Trophoblast cell (in vitro differentiated cells and primary cell): ENCODE measurements around the gene PACSIN3.

Source experiments
- DNase-seq, 2 donors: peaks; one replicate each; pipeline ENCODE4 v3.0.0-alpha.2; 2016
- H2AFZ ChIP-seq: 2 replicates; pipeline ENCODE4 v1.6.1; 2013; ENCODE audit warnings: low read length, moderate library complexity, mild to moderate bottlenecking; ENCODE audit not compliant: insufficient read depth, poor library complexity
- H2AK5ac ChIP-seq: 2 replicates; pipeline ENCODE4 v1.6.1; 2013; ENCODE audit warnings: mild to moderate bottlenecking, low read length
- H2BK120ac ChIP-seq: 2 replicates; pipeline ENCODE4 v1.6.1; 2013; ENCODE audit warnings: low read length, mild to moderate bottlenecking, moderate library complexity; ENCODE audit not compliant: insufficient read depth, poor library complexity
- H2BK12ac ChIP-seq: 2 replicates; pipeline ENCODE4 v1.6.1; 2013; ENCODE audit warnings: mild to moderate bottlenecking, low read length, moderate library complexity
- H2BK5ac ChIP-seq: 2 replicates; pipeline ENCODE4 v1.6.1; 2013; ENCODE audit warnings: low read length, low read depth, moderate library complexity, mild to moderate bottlenecking; ENCODE audit not compliant: poor library complexity
- H3K14ac ChIP-seq: 2 replicates; pipeline ENCODE4 v1.6.1; 2013; ENCODE audit warnings: mild to moderate bottlenecking, low read length
- H3K18ac ChIP-seq: 2 replicates; pipeline ENCODE4 v1.6.1; 2013; ENCODE audit warnings: mild to moderate bottlenecking, low read length
- H3K23ac ChIP-seq: 2 replicates; pipeline ENCODE4 v1.6.1; 2013; ENCODE audit warnings: low read length
- H3K27ac ChIP-seq: 2 replicates; pipeline ENCODE4 v1.5.1; 2013; ENCODE audit warnings: low read depth, mild to moderate bottlenecking, inconsistent platforms, low read length, moderate library complexity
- H3K27me3 ChIP-seq: 2 replicates; pipeline ENCODE4 v1.6.1; 2013; ENCODE audit warnings: inconsistent platforms, mild to moderate bottlenecking, low read length, moderate library complexity; ENCODE audit not compliant: insufficient read depth
- H3K36me3 ChIP-seq, 2 experiments: 1 replicate in 1 of 2; 2 replicates in 1 of 2; pipeline ENCODE4 v1.6.1; 2013; ENCODE audit warnings: low read length in 2 of 2, mild to moderate bottlenecking in 2 of 2, moderate library complexity in 1 of 2; ENCODE audit not compliant: insufficient read depth in 2 of 2, control insufficient read depth in 1 of 2
- H3K4ac ChIP-seq: 2 replicates; pipeline ENCODE4 v1.6.1; 2013; ENCODE audit warnings: low read depth, mild to moderate bottlenecking, low read length, moderate library complexity
- H3K4me1 ChIP-seq, 2 experiments: 1 replicate in 1 of 2; 2 replicates in 1 of 2; pipeline ENCODE4 v1.6.1; 2013; ENCODE audit warnings: low read length in 2 of 2, mild to moderate bottlenecking in 2 of 2, moderate library complexity in 1 of 2; ENCODE audit not compliant: insufficient read depth in 2 of 2, control insufficient read depth in 1 of 2
- H3K4me2 ChIP-seq: 2 replicates; pipeline ENCODE4 v1.6.1; 2013; ENCODE audit warnings: inconsistent platforms, mild to moderate bottlenecking, low read length, moderate library complexity
- H3K4me3 ChIP-seq: 2 replicates; pipeline ENCODE4 v1.5.1; 2013; ENCODE audit warnings: mild to moderate bottlenecking, low read depth, low read length, inconsistent platforms
- H3K79me1 ChIP-seq: one replicate; pipeline ENCODE4 v1.6.1; 2013; ENCODE audit warnings: low read length
- H3K79me2 ChIP-seq: 2 replicates; pipeline ENCODE4 v1.6.1; 2013; ENCODE audit warnings: low read length, mild to moderate bottlenecking; ENCODE audit not compliant: control insufficient read depth, insufficient read depth, poor library complexity
- H3K9ac ChIP-seq: 2 replicates; pipeline ENCODE4 v1.6.1; 2013; ENCODE audit warnings: mild to moderate bottlenecking, low read length
- H3K9me3 ChIP-seq: 2 replicates; pipeline ENCODE4 v1.6.1; 2013; ENCODE audit warnings: low read depth, mild to moderate bottlenecking, control low read depth, inconsistent platforms, low read length; ENCODE audit not compliant: insufficient read depth
- H4K12ac ChIP-seq: 2 replicates; pipeline ENCODE4 v1.6.1; 2013; ENCODE audit warnings: low read depth, mild to moderate bottlenecking, low read length, moderate library complexity
- H4K8ac ChIP-seq: 2 replicates; pipeline ENCODE4 v1.6.1; 2013; ENCODE audit warnings: low read depth, mild to moderate bottlenecking, low read length, moderate library complexity
- H4K91ac ChIP-seq: one replicate; pipeline ENCODE4 v1.6.1; 2013; ENCODE audit warnings: low read depth, mild to moderate bottlenecking, low read length, moderate library complexity
- WGBS: extraction: QIAGEN DNeasy Blood & Tissue Kit; methylation state at CpG from one replicate; pipeline ENCODE4 v1.1.7; 2013; ENCODE audit warnings: missing lambda C conversion rate; ENCODE audit not compliant: insufficient read length, insufficient coverage; ENCODE audit errors: extremely low coverage; 5-methylcytosine and 5-hydroxymethylcytosine counted together

Gene PACSIN3

GRCh38 chr11:47175746-47176327 lies 10.4 kb downstream of the PACSIN3 start:
- Histone ChIP-seq H3K4ac (peak overlapping the region; percentile 100), H3K79me2 (peaks cover 19% of the 10 kb centered on the region)
- peak; percentile 71 to 83 for DNase-seq

GRCh38 chr11:47172740-47173336 lies 13.4 kb downstream of the PACSIN3 start:
- no peaks in the 10 kb centered on the region for H3K27me3 ChIP-seq
- no peak overlapping the region for H3K9ac ChIP-seq
- H3K4me2 ChIP-seq = no peak overlapping the region
- no peak overlapping the region for H3K18ac ChIP-seq
- no peak overlapping the region for H4K12ac ChIP-seq
- H3K23ac ChIP-seq = no peak overlapping the region
- peaks cover 4% of the 10 kb centered on the region for H3K9me3 ChIP-seq
- H3K36me3 ChIP-seq = peaks cover 54 to 55% of the 10 kb centered on the region in 2 experiments
- peaks cover 6 to 8% of the 10 kb centered on the region in 2 experiments for H3K4me1 ChIP-seq
- H4K8ac ChIP-seq = no peak overlapping the region
- DNase-seq = no peak
- H3K79me2 ChIP-seq = peaks cover 19% of the 10 kb centered on the region
- no peak overlapping the region for H2AK5ac ChIP-seq
- peaks cover 11% of the 10 kb centered on the region for H3K79me1 ChIP-seq
- H4K91ac ChIP-seq = no peak overlapping the region
- H2BK5ac ChIP-seq = no peak overlapping the region
- no peak overlapping the region for H3K14ac ChIP-seq
- no peak overlapping the region for H3K27ac ChIP-seq
- no peak overlapping the region for H2AFZ ChIP-seq
- no peak overlapping the region for H2BK120ac ChIP-seq
- H3K4ac ChIP-seq = peak overlapping the region; percentile 88
- H3K4me3 ChIP-seq = no peak overlapping the region
- no peak overlapping the region for H2BK12ac ChIP-seq
- no CpG with 5 or more reads among the region's 6 CpGs for WGBS

More at GRCh38 chr11:47175746-47176327, 10.4 kb downstream of the PACSIN3 start:
- Histone ChIP-seq H2AFZ (peak overlapping the region; percentile 97), H3K36me3 (peaks cover 64 to 66% of the 10 kb centered on the region in 2 experiments), H2BK5ac (peak overlapping the region; percentile 98), H3K4me2 (peak overlapping the region; percentile 68), H3K79me1 (peaks cover 11% of the 10 kb centered on the region), H2BK12ac (peak overlapping the region; percentile 62), H3K4me3 (peak overlapping the region; percentile 90), H3K9ac (peak overlapping the region; percentile 98), H3K18ac (peak overlapping the region; percentile 99), H4K8ac (peak overlapping the region; percentile 99), H3K23ac (no peak overlapping the region), H2AK5ac (peak overlapping the region; percentile 97), H4K12ac (peak overlapping the region; percentile 98), H3K27ac (peak overlapping the region; percentile 84), H3K27me3 (no peaks in the 10 kb centered on the region), H3K4me1 (peaks cover 7 to 8% of the 10 kb centered on the region in 2 experiments), H3K14ac (peak overlapping the region; percentile 96), H2BK120ac (peak overlapping the region; percentile 86), H4K91ac (peak overlapping the region; percentile 97), H3K9me3 (peaks cover 5% of the 10 kb centered on the region)
- WGBS = no CpG with 5 or more reads among the region's 14 CpGs

- peaks cover 2% of the 10 kb centered on the region for H3K9me3 ChIP-seq
- H3K4me2 ChIP-seq = no peak overlapping the region
- no peak overlapping the region for H4K8ac ChIP-seq
- peaks cover 4 to 5% of the 10 kb centered on the region in 2 experiments for H3K4me1 ChIP-seq
- no peak overlapping the region for H3K18ac ChIP-seq
- DNase-seq = no peak
- H3K79me1 ChIP-seq = peaks cover 7% of the 10 kb centered on the region
- no peak overlapping the region for H4K12ac ChIP-seq
- no peak overlapping the region for H2AFZ ChIP-seq
- H3K27ac ChIP-seq = no peak overlapping the region
- peaks cover 58 to 63% of the 10 kb centered on the region in 2 experiments for H3K36me3 ChIP-seq
- no peaks in the 10 kb centered on the region for H3K27me3 ChIP-seq
- peaks cover 19% of the 10 kb centered on the region for H3K79me2 ChIP-seq
- no peak overlapping the region for H2BK5ac ChIP-seq
- H3K4me3 ChIP-seq = no peak overlapping the region
- H2BK120ac ChIP-seq = no peak overlapping the region
- H4K91ac ChIP-seq = no peak overlapping the region
- no CpG with 5 or more reads among the region's 8 CpGs for WGBS
- H3K14ac ChIP-seq = no peak overlapping the region
- no peak overlapping the region for H2BK12ac ChIP-seq
- H3K23ac ChIP-seq = no peak overlapping the region
- H3K4ac ChIP-seq = no peak overlapping the region
- H2AK5ac ChIP-seq = no peak overlapping the region
- no peak overlapping the region for H3K9ac ChIP-seq
These were observed 14.4 kb downstream of the PACSIN3 start for GRCh38 chr11:47171856-47172255.

GRCh38 chr11:47171061-47171838 lies 15.0 kb downstream of the PACSIN3 start:
- peaks cover 2% of the 10 kb centered on the region for H3K9me3 ChIP-seq
- H3K23ac ChIP-seq = no peak overlapping the region
- no peak overlapping the region for H3K4me3 ChIP-seq
- peaks cover 3% of the 10 kb centered on the region for H3K79me1 ChIP-seq
- no peaks in the 10 kb centered on the region for H3K27me3 ChIP-seq
- no peak overlapping the region for H2AK5ac ChIP-seq
- no peak overlapping the region for H3K4me2 ChIP-seq
- H2BK5ac ChIP-seq = no peak overlapping the region
- WGBS = no CpG with 5 or more reads among the region's 16 CpGs
- H4K12ac ChIP-seq = no peak overlapping the region
- no peak overlapping the region for H2BK120ac ChIP-seq
- no peak overlapping the region for H3K14ac ChIP-seq
- peaks cover 65 to 69% of the 10 kb centered on the region in 2 experiments for H3K36me3 ChIP-seq
- no peak overlapping the region for H3K27ac ChIP-seq
- H3K18ac ChIP-seq = no peak overlapping the region
- no peak overlapping the region for H3K4ac ChIP-seq
- no peak overlapping the region for H3K9ac ChIP-seq
- H3K79me2 ChIP-seq = peaks cover 15% of the 10 kb centered on the region
- no peak overlapping the region for H4K91ac ChIP-seq
- no peak overlapping the region for H4K8ac ChIP-seq
- peaks cover 4 to 5% of the 10 kb centered on the region in 2 experiments for H3K4me1 ChIP-seq
- no peak overlapping the region for H2BK12ac ChIP-seq
- no peak overlapping the region for H2AFZ ChIP-seq
- no peak for DNase-seq
